Activated naive CD8-positive, alpha-beta T cell treated with anti-CD3 and anti-CD28 coated beads, Interleukin-2, amount 50 U/mL, for 24 hours (primary cell): ENCODE measurements around the gene DMD.

ENCODE experiments used
- ATAC-seq: fragments of 150-1000 bp; cut with Tn5 transposase; one replicate; pipeline ENCODE4 v1.10.0; 2021
- DNase-seq: peaks from one replicate; pipeline ENCODE4 v3.0.0; 2021
- H3K27ac Mint-ChIP-seq: one replicate; pipeline ENCODE4 v1.8.0; 2021; ENCODE audit warnings: mild to moderate bottlenecking, mixed read lengths
- H3K27me3 Mint-ChIP-seq: one replicate; pipeline ENCODE4 v1.8.0; 2021; ENCODE audit warnings: mixed read lengths
- H3K36me3 Mint-ChIP-seq: one replicate; pipeline ENCODE4 v1.8.0; 2021; ENCODE audit warnings: low read depth, mixed read lengths
- H3K4me1 Mint-ChIP-seq: one replicate; pipeline ENCODE4 v1.8.0; 2021; ENCODE audit warnings: mixed read lengths
- H3K4me3 Mint-ChIP-seq: one replicate; pipeline ENCODE4 v1.8.0; 2021; ENCODE audit warnings: mild to moderate bottlenecking, moderate library complexity, mixed read lengths
- H3K9me3 Mint-ChIP-seq: one replicate; pipeline ENCODE4 v1.8.0; 2021; ENCODE audit warnings: mixed read lengths

The DMD gene

DNA sequence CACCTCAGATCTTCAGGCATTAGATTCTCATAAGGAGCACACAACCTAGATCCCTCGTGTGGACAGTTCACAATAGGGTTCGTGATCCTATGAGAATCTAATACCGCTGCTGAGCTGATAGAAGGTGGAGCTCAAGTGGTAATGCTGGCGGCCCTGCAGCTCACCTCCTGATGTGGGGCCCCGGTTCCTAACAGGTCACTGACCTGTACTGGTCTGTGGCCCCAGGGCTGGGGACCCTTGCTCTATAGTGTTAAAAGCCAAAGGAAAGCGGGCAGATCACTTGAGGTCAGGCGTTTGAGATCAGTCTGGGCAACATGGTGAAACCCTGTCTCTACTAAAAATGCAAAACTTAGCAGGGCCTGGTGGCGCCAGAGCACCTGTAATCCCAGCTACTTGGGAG lies 1092.5 kb downstream of the DMD start:
- ATAC-seq, result no peak
- H3K27ac Mint-ChIP-seq, result no peak overlapping the region
- no peaks in the 10 kb centered on the region for H3K9me3 Mint-ChIP-seq
- no peak overlapping the region for H3K4me3 Mint-ChIP-seq
- H3K27me3 Mint-ChIP-seq, result no peaks in the 10 kb centered on the region
- no peaks in the 10 kb centered on the region for H3K4me1 Mint-ChIP-seq
- no peaks in the 10 kb centered on the region for H3K36me3 Mint-ChIP-seq
- no peak for DNase-seq

DNA sequence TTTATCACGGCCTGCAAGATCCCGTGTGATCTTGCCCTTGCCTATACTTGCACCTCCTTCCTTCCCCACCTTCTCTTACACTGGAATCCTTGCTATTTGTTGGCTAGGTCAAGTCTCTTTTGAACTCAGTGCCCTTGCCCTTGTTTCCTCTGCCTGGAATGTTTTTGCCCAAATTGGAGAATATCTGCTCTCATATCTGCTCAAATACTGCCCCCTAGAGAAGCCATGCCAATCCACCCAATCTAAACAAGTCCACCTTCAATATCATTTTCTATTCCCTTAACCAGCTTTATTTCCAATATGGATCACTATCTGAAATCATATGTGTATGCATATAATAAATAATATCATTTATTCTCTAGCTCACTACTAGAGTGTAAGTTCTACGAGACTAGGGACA lies 1095.3 kb downstream of the DMD start:
- DNase-seq (no peak), ATAC-seq (no peak)
- Mint-ChIP-seq H3K4me1 (no peaks in the 10 kb centered on the region), H3K27ac (no peak overlapping the region), H3K9me3 (no peaks in the 10 kb centered on the region), H3K27me3 (no peaks in the 10 kb centered on the region), H3K36me3 (no peaks in the 10 kb centered on the region), H3K4me3 (no peak overlapping the region)

DNA sequence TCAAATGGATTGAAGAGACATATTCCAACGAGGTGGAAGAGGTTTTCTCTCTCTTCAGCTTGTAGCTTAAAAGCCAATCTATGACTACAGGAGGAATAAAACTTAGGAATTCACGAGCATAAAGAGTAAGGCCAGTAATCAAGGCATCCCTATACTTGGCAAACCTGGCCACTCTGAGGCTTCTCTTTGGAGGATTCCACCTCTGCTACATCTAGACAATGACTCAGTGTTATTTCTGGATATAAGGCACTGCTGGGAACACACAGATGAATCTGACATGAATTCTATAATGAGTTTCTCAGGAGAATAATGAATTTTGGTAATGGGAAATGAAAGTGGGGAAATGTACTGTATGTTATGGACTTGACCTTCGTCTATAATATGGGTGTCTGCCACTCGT lies 1123.7 kb downstream of the DMD start:
- Mint-ChIP-seq H3K36me3 (no peaks in the 10 kb centered on the region), H3K4me3 (no peak overlapping the region), H3K27me3 (no peaks in the 10 kb centered on the region), H3K9me3 (no peaks in the 10 kb centered on the region), H3K4me1 (no peaks in the 10 kb centered on the region), H3K27ac (no peak overlapping the region)
- no peak for ATAC-seq
- no peak for DNase-seq

DNA sequence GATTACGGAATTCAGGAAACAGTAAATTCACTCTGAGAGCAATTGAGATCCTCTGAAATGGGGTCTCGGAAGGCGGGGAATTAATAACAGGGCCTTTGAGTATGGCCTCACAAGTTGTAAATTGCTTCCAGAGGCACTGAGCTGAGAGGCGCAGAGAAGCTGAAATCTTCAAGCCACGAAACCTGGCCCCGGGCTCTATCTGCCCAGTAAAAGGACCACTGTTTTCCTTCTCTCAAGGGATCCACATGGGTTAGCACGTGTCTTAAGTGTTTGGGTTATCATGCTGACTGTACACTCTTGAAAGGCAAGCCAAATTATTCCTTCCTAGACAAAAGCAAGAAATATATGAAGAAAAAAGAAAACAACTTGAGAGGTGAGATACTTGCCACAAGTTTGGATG lies 1126.6 kb downstream of the DMD start:
- H3K27ac Mint-ChIP-seq, result no peak overlapping the region
- no peaks in the 10 kb centered on the region for H3K36me3 Mint-ChIP-seq
- DNase-seq (no peak), ATAC-seq (no peak)
- H3K27me3 Mint-ChIP-seq, result no peaks in the 10 kb centered on the region
- H3K4me1 Mint-ChIP-seq, result no peaks in the 10 kb centered on the region
- H3K9me3 Mint-ChIP-seq, result no peaks in the 10 kb centered on the region
- H3K4me3 Mint-ChIP-seq, result no peak overlapping the region

DNA sequence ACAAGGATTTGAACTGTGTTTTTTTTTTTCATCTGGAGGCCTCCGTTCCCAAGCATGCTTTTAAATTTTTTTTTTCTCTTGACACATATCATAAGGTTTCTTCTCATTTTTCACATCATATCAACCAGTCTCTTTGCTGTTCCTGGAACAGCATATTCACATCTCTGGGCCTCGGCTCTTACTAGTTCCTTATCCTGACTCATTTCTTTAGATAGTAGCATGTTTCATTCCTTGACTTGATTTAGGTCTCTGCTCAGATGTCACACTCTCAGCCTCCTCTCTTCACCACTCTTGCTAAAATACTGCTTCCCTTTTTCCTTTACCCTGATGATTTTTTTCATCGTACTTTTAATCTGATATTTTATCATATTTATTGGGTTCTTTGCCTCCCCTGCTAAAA lies 1163.1 kb downstream of the DMD start:
- no peak for DNase-seq
- H3K4me3 Mint-ChIP-seq, result no peak overlapping the region
- H3K27me3 Mint-ChIP-seq, result no peaks in the 10 kb centered on the region
- no peaks in the 10 kb centered on the region for H3K9me3 Mint-ChIP-seq
- H3K27ac Mint-ChIP-seq, result no peak overlapping the region
- no peaks in the 10 kb centered on the region for H3K36me3 Mint-ChIP-seq
- no peaks in the 10 kb centered on the region for H3K4me1 Mint-ChIP-seq
- ATAC-seq, result no peak

DNA sequence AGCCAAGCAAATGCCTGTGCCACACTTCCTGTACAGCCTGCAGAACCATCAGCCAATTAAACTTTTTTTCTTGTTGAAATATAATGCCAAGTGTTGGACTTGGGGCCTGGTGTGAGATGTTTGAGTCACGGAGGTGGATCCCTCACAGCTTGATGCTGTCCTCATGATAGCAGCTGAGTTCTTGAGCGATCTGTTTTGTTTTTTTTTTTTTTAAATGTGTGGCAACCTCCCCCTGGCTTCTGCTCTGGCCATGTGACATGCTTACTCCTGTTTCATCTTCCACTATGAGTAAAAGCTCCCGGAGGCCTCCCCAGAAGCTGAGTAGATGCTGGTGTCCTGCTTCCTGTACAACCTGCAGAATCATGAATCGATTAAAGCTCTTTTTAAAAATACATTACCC lies 1166.2 kb downstream of the DMD start:
- Mint-ChIP-seq H3K27ac (no peak overlapping the region), H3K27me3 (no peaks in the 10 kb centered on the region), H3K36me3 (no peaks in the 10 kb centered on the region), H3K9me3 (no peaks in the 10 kb centered on the region), H3K4me1 (no peaks in the 10 kb centered on the region), H3K4me3 (no peak overlapping the region)
- ATAC-seq (no peak), DNase-seq (no peak)

DNA sequence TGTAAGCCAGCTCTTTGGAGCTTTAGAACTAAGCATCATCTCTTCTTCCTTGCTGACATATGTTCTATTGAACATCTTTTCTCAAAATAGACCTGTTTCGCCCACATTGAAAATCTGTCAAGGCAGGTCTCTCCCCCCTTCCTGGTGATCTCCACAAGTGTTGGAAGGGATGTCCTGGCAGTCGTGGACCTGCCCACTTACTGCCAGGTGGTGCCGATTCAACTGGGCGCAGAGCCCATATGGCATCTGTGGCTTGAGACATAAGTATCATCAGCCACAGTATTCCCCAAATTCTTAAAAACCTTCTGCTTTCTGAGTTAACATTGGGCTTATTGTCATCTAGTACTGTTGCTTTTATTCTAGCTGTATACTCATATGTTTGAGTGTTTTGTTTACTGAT lies 1170.2 kb downstream of the DMD start:
- Mint-ChIP-seq H3K4me1 (no peaks in the 10 kb centered on the region), H3K27me3 (no peaks in the 10 kb centered on the region), H3K9me3 (no peaks in the 10 kb centered on the region), H3K27ac (no peak overlapping the region), H3K4me3 (no peak overlapping the region), H3K36me3 (no peaks in the 10 kb centered on the region)
- no peak for DNase-seq
- ATAC-seq, result no peak

DNA sequence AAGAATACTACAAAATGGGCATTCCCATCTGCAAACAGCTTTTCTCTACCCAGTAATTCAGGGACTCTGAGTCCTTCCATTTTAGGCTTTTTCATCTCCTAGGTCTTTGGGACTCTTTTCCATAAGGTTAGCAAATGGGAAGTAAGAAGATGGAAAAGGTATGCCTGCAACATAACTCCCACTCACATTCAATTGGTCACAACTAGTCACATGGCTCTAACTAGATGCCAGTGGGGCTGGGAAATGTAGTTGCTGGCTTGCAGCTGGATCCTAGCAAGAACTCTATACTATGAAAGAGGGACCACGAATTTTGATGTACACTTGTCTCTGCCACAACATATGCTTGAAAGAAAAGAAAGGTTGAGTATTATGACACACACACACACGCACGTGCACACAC lies 1184.6 kb downstream of the DMD start:
- H3K27me3 Mint-ChIP-seq, result no peaks in the 10 kb centered on the region
- no peak overlapping the region for H3K27ac Mint-ChIP-seq
- DNase-seq (no peak), ATAC-seq (no peak)
- H3K9me3 Mint-ChIP-seq, result no peaks in the 10 kb centered on the region
- no peaks in the 10 kb centered on the region for H3K4me1 Mint-ChIP-seq
- no peaks in the 10 kb centered on the region for H3K36me3 Mint-ChIP-seq
- no peak overlapping the region for H3K4me3 Mint-ChIP-seq

DNA sequence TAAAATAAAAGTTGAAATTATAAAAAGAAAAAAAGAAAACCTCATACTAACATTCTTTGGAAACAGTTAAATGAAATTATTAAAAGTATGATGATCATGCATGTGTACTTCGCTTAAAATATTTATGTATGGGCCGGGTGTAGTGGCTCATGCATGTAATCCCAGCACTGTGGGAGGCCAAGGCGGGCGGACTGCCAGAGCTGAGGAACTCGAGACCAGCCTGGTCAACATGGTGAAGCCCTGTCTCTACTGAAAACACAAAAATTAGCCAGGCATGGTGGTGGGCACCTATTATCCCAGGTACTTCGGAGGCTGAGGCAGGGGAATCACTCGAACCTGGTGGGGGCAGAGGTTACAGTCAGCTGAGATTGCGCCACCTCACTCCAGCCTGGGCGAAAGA lies 1187.3 kb downstream of the DMD start:
- DNase-seq, result no peak
- no peaks in the 10 kb centered on the region for H3K36me3 Mint-ChIP-seq
- H3K27me3 Mint-ChIP-seq, result no peaks in the 10 kb centered on the region
- no peak for ATAC-seq
- no peaks in the 10 kb centered on the region for H3K9me3 Mint-ChIP-seq
- no peak overlapping the region for H3K27ac Mint-ChIP-seq
- H3K4me3 Mint-ChIP-seq, result no peak overlapping the region
- no peaks in the 10 kb centered on the region for H3K4me1 Mint-ChIP-seq

DNA sequence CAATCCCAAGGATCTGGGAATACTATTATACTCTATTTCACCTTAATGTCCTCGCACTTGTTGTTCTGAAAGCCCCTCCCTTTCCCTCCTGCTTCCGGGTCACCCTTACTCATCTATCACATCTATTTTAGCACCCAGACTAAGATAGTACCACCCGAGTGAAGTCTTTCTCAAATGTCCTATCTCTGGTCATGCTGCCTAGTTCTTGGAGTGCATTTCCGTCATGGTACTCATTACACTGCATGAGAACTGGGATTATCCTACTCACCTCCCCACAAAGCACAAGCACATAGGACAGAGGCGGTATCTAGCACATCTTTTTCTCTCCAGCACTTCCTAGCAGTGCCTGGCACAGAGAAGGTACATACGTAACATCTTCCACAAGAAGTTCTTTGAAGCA lies 1195.2 kb downstream of the DMD start:
- no peaks in the 10 kb centered on the region for H3K4me1 Mint-ChIP-seq
- no peaks in the 10 kb centered on the region for H3K36me3 Mint-ChIP-seq
- H3K27me3 Mint-ChIP-seq, result no peaks in the 10 kb centered on the region
- no peak for DNase-seq
- no peak for ATAC-seq
- H3K4me3 Mint-ChIP-seq, result no peak overlapping the region
- no peak overlapping the region for H3K27ac Mint-ChIP-seq
- H3K9me3 Mint-ChIP-seq, result no peaks in the 10 kb centered on the region

DNA sequence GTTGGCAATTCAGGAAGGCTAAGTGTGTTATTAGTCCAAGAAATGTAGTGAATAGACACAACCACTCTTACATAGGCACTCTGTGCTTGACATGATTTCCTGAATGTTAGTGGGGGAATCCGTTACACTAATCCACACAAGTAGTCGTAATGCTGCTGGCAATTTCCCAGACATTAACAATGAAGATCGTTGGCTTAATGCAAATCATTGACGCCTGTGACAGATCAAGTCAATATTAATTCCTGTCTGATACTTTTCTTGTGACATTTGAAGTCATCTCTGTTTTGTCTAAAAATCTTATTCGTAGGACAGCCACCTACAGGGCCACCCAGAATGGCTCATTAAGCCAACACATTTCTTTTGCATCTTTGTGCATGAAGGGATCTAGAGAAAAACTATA lies 1200.4 kb downstream of the DMD start:
- Mint-ChIP-seq H3K27me3 (no peaks in the 10 kb centered on the region), H3K27ac (no peak overlapping the region), H3K4me1 (no peaks in the 10 kb centered on the region), H3K4me3 (no peak overlapping the region), H3K9me3 (peaks cover 4% of the 10 kb centered on the region), H3K36me3 (no peaks in the 10 kb centered on the region)
- ATAC-seq (no peak), DNase-seq (no peak)

DNA sequence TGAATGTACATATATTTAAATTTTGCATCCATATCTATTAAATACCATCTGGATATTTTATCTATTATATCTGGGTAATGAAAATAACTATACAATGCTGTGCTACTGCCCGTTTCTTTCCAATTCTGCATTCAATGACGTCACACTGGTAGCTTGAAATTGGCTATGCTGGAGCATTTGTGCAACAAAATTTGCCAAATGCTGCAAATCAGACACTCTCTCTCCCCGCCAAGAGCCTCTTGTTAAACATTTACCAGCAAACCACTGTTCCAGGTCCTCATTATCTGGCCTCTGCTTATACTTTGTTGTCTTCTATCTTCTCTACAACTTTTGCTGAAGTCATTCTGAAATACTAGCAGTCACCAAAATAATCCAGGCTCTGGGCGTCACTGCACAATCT lies 1201.1 kb downstream of the DMD start:
- H3K4me1 Mint-ChIP-seq, result no peaks in the 10 kb centered on the region
- ATAC-seq, result no peak

DNA sequence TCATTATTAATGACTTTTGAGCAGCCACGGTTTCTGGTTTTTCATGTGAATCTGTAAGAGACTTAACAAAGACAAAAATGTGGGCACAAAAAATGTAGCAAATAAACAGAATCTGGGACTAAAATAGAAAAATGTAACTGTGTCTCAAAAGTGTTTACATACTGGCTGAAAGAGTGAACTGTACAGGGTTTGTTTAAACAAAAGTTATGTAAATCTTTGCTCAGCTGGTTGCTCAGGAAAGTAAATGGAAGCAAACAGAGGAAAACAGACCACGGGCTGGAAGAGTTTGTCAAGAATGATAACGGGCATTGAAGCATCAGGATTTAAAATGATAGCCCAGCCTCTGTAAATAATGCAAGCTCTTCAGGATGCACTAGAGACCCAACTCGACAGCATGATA lies 1217.7 kb downstream of the DMD start:
- Mint-ChIP-seq H3K4me3 (no peak overlapping the region), H3K27ac (no peak overlapping the region), H3K27me3 (no peaks in the 10 kb centered on the region), H3K36me3 (no peaks in the 10 kb centered on the region), H3K4me1 (no peaks in the 10 kb centered on the region), H3K9me3 (no peaks in the 10 kb centered on the region)
- no peak for ATAC-seq
- no peak for DNase-seq

More for the DNA sequence above, 1201.1 kb downstream of the DMD start:
- H3K27ac Mint-ChIP-seq, result no peak overlapping the region
- no peak overlapping the region for H3K4me3 Mint-ChIP-seq
- H3K27me3 Mint-ChIP-seq, result no peaks in the 10 kb centered on the region
- H3K36me3 Mint-ChIP-seq, result no peaks in the 10 kb centered on the region
- H3K9me3 Mint-ChIP-seq, result peaks cover 4% of the 10 kb centered on the region
- no peak for DNase-seq

DNA sequence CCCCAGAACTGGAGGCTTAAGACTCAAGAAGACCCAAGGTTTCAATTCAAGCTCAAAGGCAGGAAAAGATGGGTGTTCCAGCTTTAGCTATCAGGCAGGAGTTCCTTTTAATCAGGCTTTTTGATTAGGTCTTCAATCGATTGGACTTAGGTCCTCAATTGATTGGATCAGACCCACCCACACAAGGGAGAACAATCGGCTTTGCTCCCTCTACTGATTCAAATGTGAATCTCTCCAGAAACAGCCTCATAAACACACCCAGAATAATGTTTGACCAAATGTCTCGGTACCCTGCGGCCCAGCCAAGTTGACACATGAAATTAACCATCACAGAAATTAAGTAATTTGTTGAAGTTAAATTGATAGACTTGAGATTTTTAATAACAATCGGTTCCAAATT lies 1222.4 kb downstream of the DMD start:
- Mint-ChIP-seq H3K4me1 (no peaks in the 10 kb centered on the region), H3K36me3 (no peaks in the 10 kb centered on the region), H3K27ac (no peak overlapping the region), H3K27me3 (no peaks in the 10 kb centered on the region), H3K9me3 (no peaks in the 10 kb centered on the region), H3K4me3 (no peak overlapping the region)
- DNase-seq (no peak), ATAC-seq (no peak)

DNA sequence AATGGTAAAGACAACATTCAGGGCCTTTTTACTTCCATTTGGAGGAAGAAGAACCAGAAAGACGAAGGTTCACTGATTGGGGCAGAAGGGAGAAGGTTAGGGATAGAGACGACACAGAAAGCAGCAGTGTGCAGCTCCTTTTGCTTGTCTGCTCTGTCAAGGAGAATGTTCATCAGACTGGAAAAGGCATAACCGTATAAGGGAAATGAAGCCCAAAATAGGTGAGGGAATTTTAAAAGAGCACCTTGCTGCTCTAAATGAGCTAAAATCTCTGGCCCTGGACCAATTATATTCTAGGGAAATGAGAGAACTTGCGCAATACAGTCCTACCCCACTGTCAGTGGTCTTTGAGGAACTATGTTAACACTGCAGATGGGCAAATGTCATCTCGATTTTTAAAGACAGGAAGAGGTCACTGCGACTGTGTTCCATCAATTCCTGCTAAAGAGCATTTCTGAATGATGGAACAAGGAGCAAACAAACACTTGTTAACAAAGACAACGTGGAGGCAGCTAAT lies 1229.7 kb downstream of the DMD start:
- H3K27ac Mint-ChIP-seq, result no peak overlapping the region
- H3K4me3 Mint-ChIP-seq, result no peak overlapping the region
- no peaks in the 10 kb centered on the region for H3K4me1 Mint-ChIP-seq
- ATAC-seq (no peak), DNase-seq (no peak)
- H3K36me3 Mint-ChIP-seq, result no peaks in the 10 kb centered on the region
- no peaks in the 10 kb centered on the region for H3K27me3 Mint-ChIP-seq
- H3K9me3 Mint-ChIP-seq, result no peaks in the 10 kb centered on the region

DNA sequence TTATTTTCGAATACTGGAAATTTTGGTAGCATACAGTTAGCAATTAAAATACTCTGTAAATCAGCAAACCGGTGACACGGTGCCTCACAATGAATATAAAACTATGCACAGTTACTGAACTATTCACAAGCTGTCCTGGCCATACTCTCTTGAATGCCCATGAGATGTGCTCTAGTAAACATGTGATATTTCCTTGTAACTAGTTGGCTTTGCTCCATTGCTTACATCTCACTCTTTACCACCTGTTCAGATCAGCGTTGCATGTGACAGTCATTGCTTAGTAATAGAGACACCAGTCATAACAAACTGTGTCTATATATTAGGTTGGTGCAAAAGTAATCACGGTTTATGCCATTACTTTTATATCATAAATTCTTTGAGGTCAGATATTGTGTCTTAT lies 1241.6 kb downstream of the DMD start:
- no peaks in the 10 kb centered on the region for H3K9me3 Mint-ChIP-seq
- H3K27me3 Mint-ChIP-seq, result no peaks in the 10 kb centered on the region
- DNase-seq (no peak), ATAC-seq (no peak)
- H3K36me3 Mint-ChIP-seq, result no peaks in the 10 kb centered on the region
- H3K4me3 Mint-ChIP-seq, result no peak overlapping the region
- H3K27ac Mint-ChIP-seq, result no peak overlapping the region
- no peaks in the 10 kb centered on the region for H3K4me1 Mint-ChIP-seq
